Activated T-cell treated with anti-CD3 and anti-CD28 coated beads, Interleukin-2, amount 50 U/mL, for 1 hour (primary cell): ENCODE measurements around the gene CACNA1D.
"Not testable (repeated sequence)": the region's sequence is repeated elsewhere in the genome, so short reads cannot be mapped to it uniquely, and the experiment has no call there.

Experiments used
- DNase-seq: peaks from one replicate; pipeline ENCODE4 v3.0.0-alpha.2; 2020

The CACNA1D gene

DNA sequence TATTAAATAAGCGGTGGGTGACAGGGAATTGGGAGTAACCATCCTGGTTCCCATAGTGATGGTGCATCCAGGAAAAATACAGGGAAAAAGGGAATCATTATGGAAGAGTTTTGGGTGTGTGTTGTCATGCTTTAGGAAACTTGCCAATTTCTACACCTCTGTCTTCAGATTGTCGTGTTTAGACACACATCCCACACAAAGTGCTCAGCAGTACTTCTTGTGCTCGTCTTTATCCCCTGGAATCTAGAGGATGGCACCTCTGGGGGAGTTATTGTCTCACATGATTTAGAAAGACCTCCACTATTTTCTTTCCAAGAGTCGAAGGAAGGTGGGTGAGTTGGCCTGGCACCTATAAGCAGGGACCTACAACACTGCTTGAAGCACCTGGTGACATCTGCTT is 35.8 kb downstream of the CACNA1D start:
- no peak for DNase-seq

DNA sequence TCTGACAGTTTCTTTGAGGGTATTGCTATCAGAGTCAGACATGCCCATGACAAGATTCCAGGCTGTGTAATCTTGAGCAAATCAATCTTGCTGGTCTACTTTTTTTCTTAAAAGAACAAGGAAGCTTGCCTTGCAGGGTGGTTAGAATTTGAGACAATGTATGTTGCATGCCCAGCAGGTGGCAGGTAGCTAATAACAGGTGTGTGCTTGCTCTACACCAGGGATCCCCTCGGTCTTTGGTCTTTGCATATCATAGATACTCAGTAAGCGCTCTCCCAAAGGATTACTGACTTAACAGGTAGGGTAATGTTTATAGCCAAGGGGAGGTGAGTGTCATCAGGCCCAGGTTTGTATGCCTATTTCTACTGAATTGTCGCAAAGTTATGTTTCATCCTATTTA is 37.3 kb downstream of the CACNA1D start:
- no peak for DNase-seq

- DNase-seq, result no peak
Observed at GRCh38 chr3:53533472-53533871, 39.1 kb downstream of the CACNA1D start.

DNA sequence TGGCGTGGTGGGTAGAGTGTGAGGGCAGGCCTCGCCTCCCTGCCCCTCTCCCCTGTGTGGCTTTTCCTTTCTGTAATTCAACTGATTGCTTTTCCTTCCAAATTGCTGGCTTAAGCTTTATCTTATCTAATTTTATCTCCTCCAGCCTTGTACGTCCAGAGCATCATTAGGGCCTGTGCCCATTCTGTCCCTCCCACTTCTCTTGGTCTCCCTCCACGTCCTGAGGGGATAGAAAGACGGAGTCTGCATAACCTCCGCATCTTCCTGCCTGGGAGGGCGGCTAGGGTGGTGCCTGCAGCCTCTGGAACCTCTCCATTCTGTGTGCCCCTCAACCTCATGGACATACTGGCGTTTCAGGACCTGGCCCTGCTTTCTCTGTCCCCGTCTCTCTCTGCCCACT is 39.8 kb downstream of the CACNA1D start:
- no peak for DNase-seq

GRCh38 chr3:53534676-53535400 is 40.4 kb downstream of the CACNA1D start:
- DNase-seq, result no peak

DNA sequence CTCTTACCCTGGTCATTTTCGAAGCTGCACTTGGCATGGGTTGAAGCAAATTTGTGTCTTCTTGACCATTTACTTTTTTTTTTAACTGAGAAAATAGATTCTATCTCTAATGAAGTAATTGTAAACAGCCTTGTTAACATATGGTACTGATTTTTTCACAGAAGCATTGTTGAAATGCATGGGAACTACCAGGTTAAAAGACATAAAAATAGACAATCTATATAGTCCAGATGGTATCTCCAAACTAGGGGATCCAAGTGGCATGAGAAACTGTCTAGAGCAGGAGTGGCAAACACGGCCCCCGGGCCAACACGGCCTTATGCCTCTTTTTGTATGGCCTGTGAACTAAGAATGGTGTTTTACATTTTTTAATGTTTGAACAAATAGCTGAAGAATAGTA is 41.9 kb downstream of the CACNA1D start:
- no peak for DNase-seq

DNA sequence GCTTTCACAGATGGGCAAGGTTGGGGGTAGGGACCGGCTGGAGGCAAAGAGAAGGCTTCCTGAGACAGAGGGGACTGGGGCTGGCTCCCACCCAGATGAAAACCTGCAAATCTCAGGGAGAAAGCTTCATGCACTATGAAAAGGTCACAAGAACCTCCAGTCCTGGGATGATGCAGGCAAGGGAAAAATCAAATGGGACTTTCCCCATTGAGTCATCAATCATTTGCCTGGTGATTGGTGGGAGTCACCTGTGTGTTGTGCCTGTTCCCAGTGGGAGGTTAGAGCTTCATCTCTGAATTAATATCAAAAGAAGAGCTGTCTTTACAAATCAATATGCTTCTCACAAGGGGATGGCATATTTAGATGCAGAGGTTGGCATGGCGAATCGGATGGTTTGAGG is 49.9 kb downstream of the CACNA1D start:
- DNase-seq, result no peak

- no peak for DNase-seq
Observed at GRCh38 chr3:53545310-53545995, 51.0 kb downstream of the CACNA1D start.

DNA sequence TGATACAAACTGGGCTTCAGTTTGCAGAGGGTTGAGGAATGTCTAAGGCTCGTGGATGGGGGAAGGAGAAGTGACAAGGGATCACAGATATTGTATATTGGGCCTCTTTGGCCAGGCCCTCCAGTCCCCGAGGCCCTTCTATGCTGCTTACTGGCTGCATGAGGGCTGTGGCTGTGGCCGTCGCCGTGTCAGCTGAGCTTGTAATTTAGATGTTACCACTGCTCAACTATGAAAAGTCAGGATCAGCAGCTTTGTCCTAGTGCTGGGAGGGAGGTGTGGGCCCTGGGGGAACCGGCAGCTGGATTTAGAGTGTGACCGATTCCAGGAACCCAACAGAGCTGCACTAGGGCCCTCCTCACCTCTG is 51.6 kb downstream of the CACNA1D start:
- no peak for DNase-seq

DNA sequence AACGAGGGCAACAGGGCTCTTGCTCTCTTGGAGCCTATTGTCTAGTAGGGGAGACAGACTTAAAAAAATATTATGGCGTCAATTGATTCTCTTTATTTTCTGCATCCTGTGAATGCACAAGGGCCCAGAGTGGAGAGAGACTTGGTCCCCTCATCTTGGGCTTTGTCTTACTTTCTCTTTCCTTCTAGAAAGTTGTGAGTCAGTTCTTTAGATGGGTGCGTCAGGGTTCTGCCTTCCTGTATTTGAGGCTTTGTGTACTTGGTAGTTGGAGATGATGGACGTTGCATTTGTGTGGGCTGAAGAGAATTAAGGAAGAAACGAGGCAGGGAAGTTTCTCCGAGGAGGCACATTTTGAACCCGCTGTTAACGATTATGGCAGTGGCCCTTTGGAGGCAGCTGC is 52.9 kb downstream of the CACNA1D start:
- no peak for DNase-seq

GRCh38 chr3:53550005-53550620 is 55.7 kb downstream of the CACNA1D start:
- no peak for DNase-seq

DNA sequence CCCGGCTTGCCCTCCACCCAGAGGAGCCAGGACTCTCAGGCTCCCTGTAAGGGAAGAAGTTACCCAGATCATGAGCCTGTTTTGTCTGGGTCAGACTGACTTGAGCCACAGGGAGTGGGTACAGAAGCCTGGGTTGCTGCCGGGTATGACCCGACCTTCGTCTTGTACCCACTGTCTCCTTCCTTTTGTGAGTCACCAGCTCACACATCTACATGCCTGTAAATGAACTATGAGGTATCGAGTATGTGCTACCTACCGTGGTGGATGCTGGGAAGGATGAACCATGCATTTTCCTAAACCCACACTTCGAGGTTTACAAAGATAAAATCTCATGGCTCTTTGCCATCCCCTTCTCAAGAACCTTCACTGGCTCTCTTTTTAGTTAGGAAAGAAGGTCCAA is 56.9 kb downstream of the CACNA1D start:
- DNase-seq, result no peak

GRCh38 chr3:53552730-53553129 is 58.3 kb downstream of the CACNA1D start:
- DNase-seq, result no peak

GRCh38 chr3:53553200-53553599 is 58.8 kb downstream of the CACNA1D start:
- DNase-seq, result no peak

GRCh38 chr3:53554559-53555067 is 60.2 kb downstream of the CACNA1D start:
- no peak for DNase-seq

GRCh38 chr3:53555068-53555588 is 60.7 kb downstream of the CACNA1D start:
- DNase-seq, result no peak

- DNase-seq, result no peak
Observed at GRCh38 chr3:53566461-53567145, 72.2 kb downstream of the CACNA1D start.

- DNase-seq, result no peak
Observed at GRCh38 chr3:53570081-53570480, 75.7 kb downstream of the CACNA1D start.

DNA sequence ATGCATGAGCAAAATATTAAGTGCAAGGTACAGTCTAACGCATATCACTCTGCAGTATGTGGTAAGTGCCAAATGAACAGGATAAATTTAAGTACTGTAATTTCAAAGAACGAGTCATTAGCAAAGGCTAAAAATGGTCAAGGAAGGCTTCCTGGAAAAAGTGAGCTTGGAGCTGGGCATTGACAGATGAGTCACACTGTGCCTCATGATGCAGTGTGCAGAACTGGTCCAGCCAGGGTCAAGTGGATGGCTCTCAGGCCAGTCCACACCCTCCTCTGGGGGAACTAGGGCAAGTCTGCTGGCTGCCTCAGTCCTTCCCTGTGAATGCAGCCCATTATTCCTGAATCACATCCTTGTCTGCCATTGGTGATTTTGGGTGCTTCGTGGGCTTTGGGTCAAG is 76.3 kb downstream of the CACNA1D start:
- DNase-seq, result no peak

DNA sequence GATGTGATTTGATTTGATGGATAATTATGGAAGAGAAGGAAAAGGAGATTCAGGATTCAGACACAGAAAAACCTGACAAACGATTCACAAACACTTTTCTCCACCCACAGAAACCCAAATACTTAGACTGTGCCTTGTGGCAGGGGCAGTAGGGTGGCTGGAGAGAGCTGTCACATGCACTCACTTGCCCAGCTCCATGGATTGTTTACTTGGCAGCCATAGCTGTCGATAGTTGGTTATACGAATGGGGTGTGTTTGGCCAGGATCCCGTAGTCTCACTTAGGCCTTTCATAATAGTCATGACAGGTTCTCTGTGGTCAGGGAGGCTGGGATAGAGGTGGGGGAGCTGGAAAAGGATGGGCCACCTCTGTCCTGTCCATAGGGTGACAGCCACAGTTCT is 76.9 kb downstream of the CACNA1D start:
- no peak for DNase-seq

GRCh38 chr3:53572184-53572583 is 77.8 kb downstream of the CACNA1D start:
- not testable (repeated sequence) for DNase-seq

- no peak for DNase-seq
Observed at GRCh38 chr3:53577506-53577905, 83.1 kb downstream of the CACNA1D start.

GRCh38 chr3:53579636-53580035 is 85.2 kb downstream of the CACNA1D start:
- no peak for DNase-seq
